ENCODE measurements around the gene LCN9.

LCN9 gene

DNA sequence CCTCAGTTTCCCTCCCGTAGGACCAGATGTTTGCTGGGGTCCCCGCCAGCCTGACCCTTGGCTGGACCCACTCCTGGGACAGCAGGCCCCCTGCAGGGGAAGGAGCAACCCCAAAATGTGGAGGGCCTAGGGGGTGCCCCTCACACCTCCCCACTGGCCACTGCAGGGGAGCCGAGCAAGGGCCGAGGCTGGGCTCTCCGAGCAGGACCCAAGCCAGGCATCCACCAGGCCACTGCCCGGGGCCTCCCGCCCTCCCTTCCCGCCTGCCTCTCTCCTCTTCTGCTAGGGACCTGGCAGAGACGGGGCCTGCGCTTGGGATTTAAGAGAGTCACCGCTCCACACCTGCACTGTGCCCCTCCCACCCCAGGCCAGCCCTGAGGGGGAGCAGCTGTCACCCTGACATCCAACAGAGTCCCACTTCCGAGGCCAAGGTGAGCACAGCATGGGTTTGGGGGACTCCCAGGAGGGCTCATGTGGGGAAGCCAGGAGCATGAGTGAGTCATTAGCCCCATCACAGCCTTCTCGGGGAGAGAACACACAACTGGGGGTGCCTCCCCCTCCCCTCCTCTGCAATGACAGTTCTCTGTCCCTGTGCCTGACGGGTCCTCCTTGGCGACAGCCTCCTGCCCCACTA is 20.4 kb downstream of the LCN9 start:
- TF ChIP-seq GABPA (IDR thresholded peaks at IDR 0.05; ENCODE audit: low read depth) (no peak), POLR2AphosphoS5 (IDR thresholded peaks at IDR 0.05; ENCODE audit: low read depth) (no peak), SPI1 (IDR thresholded peaks at IDR 0.05; ENCODE audit: borderline replicate concordance, low read depth) (no peak)
- TF ChIP-seq, protein P1, sequence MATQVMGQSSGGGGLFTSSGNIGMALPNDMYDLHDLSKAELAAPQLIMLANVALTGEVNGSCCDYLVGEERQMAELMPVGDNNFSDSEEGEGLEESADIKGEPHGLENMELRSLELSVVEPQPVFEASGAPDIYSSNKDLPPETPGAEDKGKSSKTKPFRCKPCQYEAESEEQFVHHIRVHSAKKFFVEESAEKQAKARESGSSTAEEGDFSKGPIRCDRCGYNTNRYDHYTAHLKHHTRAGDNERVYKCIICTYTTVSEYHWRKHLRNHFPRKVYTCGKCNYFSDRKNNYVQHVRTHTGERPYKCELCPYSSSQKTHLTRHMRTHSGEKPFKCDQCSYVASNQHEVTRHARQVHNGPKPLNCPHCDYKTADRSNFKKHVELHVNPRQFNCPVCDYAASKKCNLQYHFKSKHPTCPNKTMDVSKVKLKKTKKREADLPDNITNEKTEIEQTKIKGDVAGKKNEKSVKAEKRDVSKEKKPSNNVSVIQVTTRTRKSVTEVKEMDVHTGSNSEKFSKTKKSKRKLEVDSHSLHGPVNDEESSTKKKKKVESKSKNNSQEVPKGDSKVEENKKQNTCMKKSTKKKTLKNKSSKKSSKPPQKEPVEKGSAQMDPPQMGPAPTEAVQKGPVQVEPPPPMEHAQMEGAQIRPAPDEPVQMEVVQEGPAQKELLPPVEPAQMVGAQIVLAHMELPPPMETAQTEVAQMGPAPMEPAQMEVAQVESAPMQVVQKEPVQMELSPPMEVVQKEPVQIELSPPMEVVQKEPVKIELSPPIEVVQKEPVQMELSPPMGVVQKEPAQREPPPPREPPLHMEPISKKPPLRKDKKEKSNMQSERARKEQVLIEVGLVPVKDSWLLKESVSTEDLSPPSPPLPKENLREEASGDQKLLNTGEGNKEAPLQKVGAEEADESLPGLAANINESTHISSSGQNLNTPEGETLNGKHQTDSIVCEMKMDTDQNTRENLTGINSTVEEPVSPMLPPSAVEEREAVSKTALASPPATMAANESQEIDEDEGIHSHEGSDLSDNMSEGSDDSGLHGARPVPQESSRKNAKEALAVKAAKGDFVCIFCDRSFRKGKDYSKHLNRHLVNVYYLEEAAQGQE (IDR thresholded peaks at IDR 0.05; ENCODE audit: insufficient replicate concordance, low read depth): no peak
- TF ChIP-seq, protein P2, sequence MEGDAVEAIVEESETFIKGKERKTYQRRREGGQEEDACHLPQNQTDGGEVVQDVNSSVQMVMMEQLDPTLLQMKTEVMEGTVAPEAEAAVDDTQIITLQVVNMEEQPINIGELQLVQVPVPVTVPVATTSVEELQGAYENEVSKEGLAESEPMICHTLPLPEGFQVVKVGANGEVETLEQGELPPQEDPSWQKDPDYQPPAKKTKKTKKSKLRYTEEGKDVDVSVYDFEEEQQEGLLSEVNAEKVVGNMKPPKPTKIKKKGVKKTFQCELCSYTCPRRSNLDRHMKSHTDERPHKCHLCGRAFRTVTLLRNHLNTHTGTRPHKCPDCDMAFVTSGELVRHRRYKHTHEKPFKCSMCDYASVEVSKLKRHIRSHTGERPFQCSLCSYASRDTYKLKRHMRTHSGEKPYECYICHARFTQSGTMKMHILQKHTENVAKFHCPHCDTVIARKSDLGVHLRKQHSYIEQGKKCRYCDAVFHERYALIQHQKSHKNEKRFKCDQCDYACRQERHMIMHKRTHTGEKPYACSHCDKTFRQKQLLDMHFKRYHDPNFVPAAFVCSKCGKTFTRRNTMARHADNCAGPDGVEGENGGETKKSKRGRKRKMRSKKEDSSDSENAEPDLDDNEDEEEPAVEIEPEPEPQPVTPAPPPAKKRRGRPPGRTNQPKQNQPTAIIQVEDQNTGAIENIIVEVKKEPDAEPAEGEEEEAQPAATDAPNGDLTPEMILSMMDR (IDR thresholded peaks at IDR 0.05; ENCODE audit: insufficient read depth, low read length): no peak
- Histone ChIP-seq H3K27me3 (ENCODE audit: insufficient read depth, poor library complexity, severe bottlenecking) (no peaks in the 10 kb centered on the region), H3K4me3 (replicated peaks; ENCODE audit: insufficient read depth, low read length) (no peak overlapping the region), H3K27ac (replicated peaks) (no peak overlapping the region)
- DNase-seq (ENCODE audit: low read depth in 1 of 2, low spot score in 1 of 2): no peak

DNA sequence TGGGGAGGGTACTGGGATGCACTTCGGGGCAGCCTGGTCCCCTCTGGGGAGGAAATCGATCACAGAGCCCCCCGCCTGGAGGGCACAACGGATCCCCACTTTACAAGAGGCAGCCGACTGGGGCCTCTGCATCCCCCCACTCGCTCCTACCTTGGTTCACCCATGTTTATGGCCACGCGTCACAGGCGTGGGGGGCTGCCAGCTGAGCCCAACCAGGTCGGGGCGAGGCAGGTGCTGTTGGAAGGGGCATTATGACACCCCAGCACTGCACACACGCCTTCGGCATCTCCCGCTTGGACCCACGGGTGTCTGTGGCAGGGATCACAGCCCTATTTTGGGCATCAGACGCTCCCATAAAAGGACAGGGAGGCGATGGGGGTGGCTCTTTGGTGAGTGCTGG is 21.6 kb downstream of the LCN9 start:
- TF ChIP-seq SPI1 (IDR thresholded peaks at IDR 0.05; ENCODE audit: borderline replicate concordance, low read depth) (no peak), POLR2AphosphoS5 (IDR thresholded peaks at IDR 0.05; ENCODE audit: low read depth) (no peak), GABPA (IDR thresholded peaks at IDR 0.05; ENCODE audit: low read depth) (no peak)
- TF ChIP-seq, protein P1 (IDR thresholded peaks at IDR 0.05; ENCODE audit: insufficient replicate concordance, low read depth): no peak
- H3K27me3 ChIP-seq (ENCODE audit: insufficient read depth, poor library complexity, severe bottlenecking): no peaks in the 10 kb centered on the region
- no peak overlapping the region for H3K4me3 ChIP-seq (replicated peaks; ENCODE audit: insufficient read depth, low read length)
- DNase-seq (ENCODE audit: low read depth in 1 of 2, low spot score in 1 of 2): no peak
- H3K27ac ChIP-seq (replicated peaks): no peak overlapping the region

DNA sequence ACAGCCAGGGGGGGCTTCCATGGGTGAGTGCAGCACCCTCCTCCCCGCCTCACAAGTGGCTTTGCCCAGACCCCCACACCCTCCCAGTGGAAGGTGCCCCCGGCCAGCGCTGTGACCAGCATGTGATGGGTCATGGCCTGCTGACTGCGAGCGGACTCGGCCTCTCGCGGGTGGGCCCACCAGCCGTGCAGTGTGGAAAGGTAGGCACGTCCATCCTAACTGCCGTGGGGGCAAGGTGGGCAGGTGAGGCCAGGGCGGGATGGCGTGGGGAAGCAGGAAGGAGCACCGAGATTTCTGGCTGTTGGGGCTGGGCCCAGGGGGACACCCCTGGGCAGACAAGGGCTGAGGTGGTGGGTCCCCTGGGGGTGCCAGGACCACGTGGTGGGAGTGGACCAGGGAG is 24.1 kb downstream of the LCN9 start:
- Histone ChIP-seq H3K27me3 (ENCODE audit: insufficient read depth, poor library complexity, severe bottlenecking) (no peaks in the 10 kb centered on the region), H3K27ac (replicated peaks) (no peak overlapping the region), H3K4me3 (replicated peaks; ENCODE audit: insufficient read depth, low read length) (no peak overlapping the region)
- no peak for DNase-seq (ENCODE audit: low read depth in 1 of 2, low spot score in 1 of 2)
- TF ChIP-seq SPI1 (IDR thresholded peaks at IDR 0.05; ENCODE audit: borderline replicate concordance, low read depth) (no peak), POLR2AphosphoS5 (IDR thresholded peaks at IDR 0.05; ENCODE audit: low read depth) (no peak)
- TF ChIP-seq, protein P2 (IDR thresholded peaks at IDR 0.05; ENCODE audit: insufficient read depth, low read length): no peak
- TF ChIP-seq, protein P1 (IDR thresholded peaks at IDR 0.05; ENCODE audit: insufficient replicate concordance, low read depth): no peak

All from HL-60 (cell line).